PC-3 (cell line): ENCODE results near the gene GPR176. TPM values are rescaled to one million over a fixed set of nuclear protein-coding genes. Genes with fewer than 3 reads are reported as not detected.

Experiments
- total RNA-seq: library from RNA; depleted of rRNA; stranded (reverse); fragments of >200 nt; gene quantifications from 2 replicates; pipeline ENCODE4 v1.2.3, GENCODE V29; 2014; rRNA removed

GPR176 gene
- total RNA-seq, 1 experiment from 2014 or later, result 27.8 TPM

Other genes with a start within 250 kb of the GPR176 start
- gene FSIP1, start 137.4 kb downstream of the GPR176 start, total RNA-seq, result 0.07 and 0.81 TPM in 2 replicates
- 76.4 and 76.6 TPM in 2 replicates for gene EIF2AK4, start 13.8 kb upstream of the GPR176 start, total RNA-seq
- 362 and 378 TPM in 2 replicates for gene SRP14, start 118.9 kb upstream of the GPR176 start, total RNA-seq
- 0.95 and 5.2 TPM in 2 replicates for gene BMF, start 188.6 kb upstream of the GPR176 start, total RNA-seq
- 73.0 and 96.4 TPM in 2 replicates for gene BUB1B, start 240.8 kb upstream of the GPR176 start, total RNA-seq